T47D (cell line): ENCODE results near the gene GATAD2A.
"Not testable (repeated sequence)": the region's sequence is repeated elsewhere in the genome, so short reads cannot be mapped to it uniquely, and the experiment has no call there.

Experiments used
- DNase-seq, 2 experiments: peaks; one replicate each; pipeline versions ENCODE4 v3.0.0 to v3.0.0-alpha.2; 2011 to 2012; ENCODE audit warnings: low read depth in 1 of 2, low spot score in 1 of 2
- JUND ChIP-seq: IDR thresholded peaks from 2 replicates; pipeline ENCODE4 v1.6.1; 2012; ENCODE audit warnings: low read depth
- in situ Hi-C: cut with HindIII; loops from 2 replicates; pipeline ENCODE4 v1.10.0; 2016; ENCODE audit warnings: low sequenced_read_pairs, low pct_unique_long_range_greater_than_20kb

The GATAD2A gene

GRCh38 chr19:19404879-19405860, at the start of gene GATAD2A:
GATAD2A (plus strand) TSS chr19:19405675; CDS start chr19:19465346, 59,671 bp downstream.
- DNase-seq: peak; percentile 34 to 93
- TF ChIP-seq JUND: no peak
- in situ Hi-C loops: no loop called here

GRCh38 chr19:19356500-19356899, 49.0 kb upstream of the GATAD2A start:
- no peak for DNase-seq
- in situ Hi-C loops: no loop called here
- no peak for TF ChIP-seq JUND

GRCh38 chr19:19356901-19357566, 48.4 kb upstream of the GATAD2A start:
- no peak for TF ChIP-seq JUND
- in situ Hi-C loops: no loop called here
- DNase-seq: no peak

GRCh38 chr19:19361075-19361594, 44.3 kb upstream of the GATAD2A start:
- DNase-seq: peak; percentile 52 to 84
- no peak for TF ChIP-seq JUND
- in situ Hi-C loops: no loop called here

- in situ Hi-C loops: no loop called here
- no peak for TF ChIP-seq JUND
- no peak for DNase-seq
These were observed 43.4 kb upstream of the GATAD2A start for GRCh38 chr19:19362075-19362474.

- peak in 1 of 2 experiments; percentile 93 for DNase-seq
- no peak for TF ChIP-seq JUND
- in situ Hi-C loops: no loop called here
These were observed 38.8 kb upstream of the GATAD2A start for GRCh38 chr19:19366434-19367396.

- in situ Hi-C loops: no loop called here
- no peak for TF ChIP-seq JUND
- DNase-seq: no peak
These were observed 37.4 kb upstream of the GATAD2A start for GRCh38 chr19:19368087-19368486.

GRCh38 chr19:19371059-19371458, 34.4 kb upstream of the GATAD2A start:
- in situ Hi-C loops: no loop called here
- DNase-seq: no peak
- TF ChIP-seq JUND: no peak

GRCh38 chr19:19372656-19373416, 32.6 kb upstream of the GATAD2A start:
- in situ Hi-C loops: no loop called here
- TF ChIP-seq JUND: no peak
- peak in 1 of 2 experiments; percentile 76 for DNase-seq

- no peak for DNase-seq
- no peak for TF ChIP-seq JUND
- in situ Hi-C loops: no loop called here
These were observed 25.9 kb upstream of the GATAD2A start for GRCh38 chr19:19379527-19379926.

GRCh38 chr19:19380316-19380715, 25.2 kb upstream of the GATAD2A start:
- in situ Hi-C loops, DNase-seq: not testable (repeated sequence)
